B cell (primary cell): Measurements from ENCODE around the gene CD200.

Experiments used
- EZH2 ChIP-seq: IDR thresholded peaks from 2 replicates; pipeline ENCODE4 v1.6.1; 2012; ENCODE audit warnings: borderline replicate concordance, low read depth, mild to moderate bottlenecking, moderate library complexity, low read length; ENCODE audit not compliant: insufficient read depth, poor library complexity, severe bottlenecking
- TF ChIP-seq, protein P1 (sequence below): fragments of 200-600 bp; IDR thresholded peaks from one replicate; pipeline ENCODE4 v1.8.0; 2022; ENCODE audit warnings: antibody characterized with exemption, mild to moderate bottlenecking

DNA sequence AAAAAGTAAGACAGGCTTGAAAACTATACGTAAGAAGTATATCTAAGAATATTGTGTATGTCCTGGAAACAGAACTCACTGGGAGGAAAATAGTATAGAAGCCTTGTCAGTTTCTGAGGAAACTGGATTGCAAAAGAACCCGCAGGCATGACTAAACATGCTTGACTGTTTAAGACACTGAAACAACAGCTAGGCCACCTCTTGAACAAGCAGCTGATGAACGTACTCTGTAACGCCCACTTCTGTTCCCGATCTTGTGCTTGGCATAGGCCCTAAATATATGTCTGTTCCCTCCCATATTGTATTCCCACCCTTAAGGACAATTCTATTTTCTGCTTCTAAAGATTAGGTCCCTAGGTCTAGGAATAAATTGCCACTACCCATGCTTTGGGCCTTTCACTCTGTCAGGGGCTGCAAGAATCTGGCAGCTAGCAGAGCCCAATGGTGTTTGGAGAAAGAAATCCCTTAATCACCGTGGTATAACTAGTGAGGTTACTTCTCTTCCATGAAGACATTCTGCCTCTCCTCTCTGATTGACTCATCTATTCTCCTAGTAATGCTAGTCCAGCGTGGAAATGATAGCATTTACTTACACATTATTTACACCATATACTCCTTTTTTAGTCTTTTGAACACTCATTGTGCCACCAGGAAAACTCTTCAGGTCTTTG, 46.2 kb downstream of the CD200 start:
- TF ChIP-seq, protein P1, sequence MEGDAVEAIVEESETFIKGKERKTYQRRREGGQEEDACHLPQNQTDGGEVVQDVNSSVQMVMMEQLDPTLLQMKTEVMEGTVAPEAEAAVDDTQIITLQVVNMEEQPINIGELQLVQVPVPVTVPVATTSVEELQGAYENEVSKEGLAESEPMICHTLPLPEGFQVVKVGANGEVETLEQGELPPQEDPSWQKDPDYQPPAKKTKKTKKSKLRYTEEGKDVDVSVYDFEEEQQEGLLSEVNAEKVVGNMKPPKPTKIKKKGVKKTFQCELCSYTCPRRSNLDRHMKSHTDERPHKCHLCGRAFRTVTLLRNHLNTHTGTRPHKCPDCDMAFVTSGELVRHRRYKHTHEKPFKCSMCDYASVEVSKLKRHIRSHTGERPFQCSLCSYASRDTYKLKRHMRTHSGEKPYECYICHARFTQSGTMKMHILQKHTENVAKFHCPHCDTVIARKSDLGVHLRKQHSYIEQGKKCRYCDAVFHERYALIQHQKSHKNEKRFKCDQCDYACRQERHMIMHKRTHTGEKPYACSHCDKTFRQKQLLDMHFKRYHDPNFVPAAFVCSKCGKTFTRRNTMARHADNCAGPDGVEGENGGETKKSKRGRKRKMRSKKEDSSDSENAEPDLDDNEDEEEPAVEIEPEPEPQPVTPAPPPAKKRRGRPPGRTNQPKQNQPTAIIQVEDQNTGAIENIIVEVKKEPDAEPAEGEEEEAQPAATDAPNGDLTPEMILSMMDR = no peak
- no peak for TF ChIP-seq EZH2
